ENCODE measurements around the gene CCNL2.

DNA sequence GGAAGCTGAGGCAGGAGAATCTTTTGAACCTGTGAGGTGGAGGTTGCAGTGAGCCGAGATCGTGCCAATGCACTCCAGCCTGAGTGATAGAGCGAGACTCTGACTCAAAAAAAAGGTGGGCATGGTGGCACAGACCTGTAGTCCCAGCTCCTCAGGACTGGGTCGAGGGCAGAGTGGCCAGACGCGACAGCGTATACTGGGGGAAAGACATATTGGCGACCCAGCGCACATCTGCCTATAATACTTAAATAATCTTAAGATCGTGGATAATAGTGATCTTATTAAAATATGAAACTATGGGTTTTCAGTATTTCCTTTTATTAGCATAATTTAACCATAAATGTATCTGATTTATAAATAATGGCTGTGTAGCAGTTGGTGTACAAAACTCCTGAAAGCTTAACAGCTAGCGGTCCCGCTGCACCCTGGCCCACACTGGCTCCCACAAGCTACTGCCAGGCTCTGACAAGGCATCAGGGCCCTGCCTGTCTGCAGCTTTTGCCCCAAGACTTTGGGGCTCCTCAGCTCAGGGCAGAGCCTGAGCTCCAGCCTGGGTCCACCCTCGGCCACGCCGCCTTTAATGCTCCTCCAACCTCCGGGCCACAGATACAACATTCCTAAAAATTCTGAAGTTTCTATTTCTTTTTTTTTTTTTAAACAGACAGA is 21.5 kb downstream of the CCNL2 start:
- TF ChIP-seq, protein P1, sequence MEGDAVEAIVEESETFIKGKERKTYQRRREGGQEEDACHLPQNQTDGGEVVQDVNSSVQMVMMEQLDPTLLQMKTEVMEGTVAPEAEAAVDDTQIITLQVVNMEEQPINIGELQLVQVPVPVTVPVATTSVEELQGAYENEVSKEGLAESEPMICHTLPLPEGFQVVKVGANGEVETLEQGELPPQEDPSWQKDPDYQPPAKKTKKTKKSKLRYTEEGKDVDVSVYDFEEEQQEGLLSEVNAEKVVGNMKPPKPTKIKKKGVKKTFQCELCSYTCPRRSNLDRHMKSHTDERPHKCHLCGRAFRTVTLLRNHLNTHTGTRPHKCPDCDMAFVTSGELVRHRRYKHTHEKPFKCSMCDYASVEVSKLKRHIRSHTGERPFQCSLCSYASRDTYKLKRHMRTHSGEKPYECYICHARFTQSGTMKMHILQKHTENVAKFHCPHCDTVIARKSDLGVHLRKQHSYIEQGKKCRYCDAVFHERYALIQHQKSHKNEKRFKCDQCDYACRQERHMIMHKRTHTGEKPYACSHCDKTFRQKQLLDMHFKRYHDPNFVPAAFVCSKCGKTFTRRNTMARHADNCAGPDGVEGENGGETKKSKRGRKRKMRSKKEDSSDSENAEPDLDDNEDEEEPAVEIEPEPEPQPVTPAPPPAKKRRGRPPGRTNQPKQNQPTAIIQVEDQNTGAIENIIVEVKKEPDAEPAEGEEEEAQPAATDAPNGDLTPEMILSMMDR (IDR thresholded peaks at IDR 0.05; ENCODE audit: low read depth, low read length) = no peak
- TF ChIP-seq EZH2phosphoT487 (IDR thresholded peaks at IDR 0.05; ENCODE audit: low read depth) = no peak
